CD8-positive, alpha-beta memory T cell (primary cell): Measurements from ENCODE around the gene MLLT3. TPM values are rescaled to one million over a fixed set of nuclear protein-coding genes. Genes with fewer than 3 reads are reported as not detected.

Experiments used
- CTCF ChIA-PET: fragments of 350-600 bp; sonication (Branson Sonifier 250); formaldehyde crosslinking; loops from one replicate; lab custom pipeline; 2021; ENCODE audit warnings: antibody characterized with exemption; lab: Charles Lee
- POLR2A ChIA-PET: fragments of 350-600 bp; sonication (Branson Sonifier 250); formaldehyde crosslinking; loops from one replicate; lab custom pipeline; 2021; ENCODE audit warnings: antibody characterized with exemption; lab: Charles Lee
- DNase-seq, 5 donors: peaks; one replicate each; pipeline versions ENCODE4 v3.0.0 to v3.0.0-alpha.2; 2020 to 2022; ENCODE audit warnings: mixed read lengths in 1 of 5
- H3K27ac ChIP-seq: one replicate; pipeline ENCODE4 v1.7.0; 2013; ENCODE audit warnings: low read depth, mild to moderate bottlenecking, low read length, moderate library complexity
- H3K27me3 ChIP-seq: 2 replicates; pipeline ENCODE4 v1.7.0; 2013; ENCODE audit warnings: low read length, mild to moderate bottlenecking; ENCODE audit not compliant: insufficient read depth, poor library complexity, severe bottlenecking
- H3K36me3 ChIP-seq: 2 replicates; pipeline ENCODE4 v1.7.0; 2013; ENCODE audit warnings: mild to moderate bottlenecking, low read length, moderate library complexity; ENCODE audit not compliant: insufficient read depth
- H3K4me1 ChIP-seq: 2 replicates; pipeline ENCODE4 v1.7.0; 2013; ENCODE audit warnings: mild to moderate bottlenecking, low read length, moderate library complexity; ENCODE audit not compliant: insufficient read depth
- H3K4me3 ChIP-seq: 2 replicates; pipeline ENCODE4 v1.7.0; 2013; ENCODE audit warnings: mild to moderate bottlenecking, low read length
- H3K9me3 ChIP-seq: 2 replicates; pipeline ENCODE4 v1.7.0; 2013; ENCODE audit warnings: mild to moderate bottlenecking, low read length
- H3K27ac Mint-ChIP-seq, 8 donors: one replicate each; pipeline ENCODE4 v1.8.0; 2020 to 2021; ENCODE audit warnings: mixed read lengths in 8 of 8, mild to moderate bottlenecking in 6 of 8, inconsistent platforms in 3 of 8, moderate library complexity in 3 of 8
- H3K27me3 Mint-ChIP-seq, 2 donors: one replicate each; pipeline ENCODE4 v1.8.0; 2020 to 2021; ENCODE audit warnings: mixed read lengths in 2 of 2, mild to moderate bottlenecking in 1 of 2, moderate library complexity in 1 of 2
- H3K36me3 Mint-ChIP-seq, 3 donors: one replicate each; pipeline ENCODE4 v1.8.0; 2020 to 2021; ENCODE audit warnings: mixed read lengths in 3 of 3, inconsistent platforms in 1 of 3, mild to moderate bottlenecking in 1 of 3
- H3K4me1 Mint-ChIP-seq, 3 donors: one replicate each; pipeline ENCODE4 v1.8.0; 2020 to 2021; ENCODE audit warnings: mixed read lengths in 3 of 3, inconsistent platforms in 1 of 3, mild to moderate bottlenecking in 1 of 3
- H3K4me3 Mint-ChIP-seq, 7 donors: one replicate each; pipeline ENCODE4 v1.8.0; 2020 to 2021; ENCODE audit warnings: mixed read lengths in 7 of 7, mild to moderate bottlenecking in 6 of 7, moderate library complexity in 4 of 7, inconsistent platforms in 2 of 7
- H3K9me3 Mint-ChIP-seq, 5 donors: one replicate each; pipeline ENCODE4 v1.8.0; 2020 to 2022; ENCODE audit warnings: mixed read lengths in 5 of 5, mild to moderate bottlenecking in 3 of 5, moderate library complexity in 2 of 5, inconsistent platforms in 1 of 5
- polyA plus RNA-seq: library from polyadenylated mRNA; unstranded; fragments of 300-500 nt; fragmentation: Illumina TruSeq; gene quantifications from one replicate; pipeline ENCODE4 v1.2.3, GENCODE V29; 2021
- total RNA-seq, 2 experiments: library from RNA; stranded (reverse); gene quantifications; one replicate each; pipeline ENCODE4 v1.2.3, GENCODE V29; 2021

The MLLT3 gene
- total and polyA plus RNA-seq, 3 experiments from 2014 or later, result 24.6 to 37.0 (median 36.8) TPM

- DNase-seq, result no peak
- no peaks in the 10 kb centered on the region for H3K9me3 ChIP-seq
- no peak overlapping the region for H3K4me3 Mint-ChIP-seq
- H3K27ac Mint-ChIP-seq, result no peak overlapping the region
- H3K27me3 Mint-ChIP-seq, result no peaks in the 10 kb centered on the region
- H3K9me3 Mint-ChIP-seq, result no peaks in the 10 kb centered on the region
- peaks cover 6 to 33% (median 17%) of the 10 kb centered on the region in 3 donors for H3K36me3 Mint-ChIP-seq
- no peak overlapping the region for H3K27ac ChIP-seq
- ChIA-PET POLR2A (no interaction called here), CTCF (no interaction called here)
- no peak overlapping the region for H3K4me3 ChIP-seq
- H3K4me1 Mint-ChIP-seq, result peaks cover 26 to 63% (median 63%) of the 10 kb centered on the region in 3 donors
- H3K4me1 ChIP-seq, result peaks cover 26% of the 10 kb centered on the region
- no peaks in the 10 kb centered on the region for H3K27me3 ChIP-seq
- no peaks in the 10 kb centered on the region for H3K36me3 ChIP-seq
Observed at GRCh38 chr9:20405078-20405477, 217.2 kb downstream of the MLLT3 start.

GRCh38 chr9:20404192-20404813 is 218.0 kb downstream of the MLLT3 start:
- Mint-ChIP-seq H3K36me3 (peaks cover 6 to 32% (median 19%) of the 10 kb centered on the region in 3 donors), H3K27me3 (no peaks in the 10 kb centered on the region), H3K9me3 (no peaks in the 10 kb centered on the region), H3K4me3 (no peak overlapping the region), H3K4me1 (peaks cover 25 to 67% (median 66%) of the 10 kb centered on the region in 3 donors), H3K27ac (peak overlapping the region in 1 of 8 donors; percentile 75)
- Histone ChIP-seq H3K27ac (no peak overlapping the region), H3K36me3 (no peaks in the 10 kb centered on the region), H3K4me1 (peaks cover 31% of the 10 kb centered on the region), H3K4me3 (no peak overlapping the region), H3K27me3 (no peaks in the 10 kb centered on the region), H3K9me3 (no peaks in the 10 kb centered on the region)
- POLR2A ChIA-PET, result no interaction called here
- CTCF ChIA-PET, result no interaction called here
- no peak for DNase-seq

GRCh38 chr9:20403346-20403745 is 219.0 kb downstream of the MLLT3 start:
- POLR2A ChIA-PET, result no interaction called here
- Mint-ChIP-seq H3K9me3 (no peaks in the 10 kb centered on the region), H3K27me3 (no peaks in the 10 kb centered on the region), H3K4me1 (peaks cover 20 to 67% (median 66%) of the 10 kb centered on the region in 3 donors), H3K36me3 (peaks cover 6 to 29% (median 16%) of the 10 kb centered on the region in 3 donors), H3K4me3 (peak overlapping the region in 1 of 7 donors; percentile 33), H3K27ac (peak overlapping the region in 2 of 8 donors; percentile 16 to 18)
- CTCF ChIA-PET, result no interaction called here
- Histone ChIP-seq H3K9me3 (no peaks in the 10 kb centered on the region), H3K36me3 (no peaks in the 10 kb centered on the region), H3K4me1 (peaks cover 30% of the 10 kb centered on the region), H3K27ac (no peak overlapping the region), H3K27me3 (no peaks in the 10 kb centered on the region), H3K4me3 (no peak overlapping the region)
- DNase-seq, result peak in 1 of 5 donors; percentile 0

- DNase-seq, result no peak
- peaks cover 6 to 26% (median 14%) of the 10 kb centered on the region in 3 donors for H3K36me3 Mint-ChIP-seq
- Histone ChIP-seq H3K4me3 (no peak overlapping the region), H3K27ac (no peak overlapping the region), H3K36me3 (no peaks in the 10 kb centered on the region), H3K27me3 (no peaks in the 10 kb centered on the region), H3K9me3 (no peaks in the 10 kb centered on the region), H3K4me1 (peaks cover 34% of the 10 kb centered on the region)
- POLR2A ChIA-PET, result no interaction called here
- H3K4me3 Mint-ChIP-seq, result peak overlapping the region in 1 of 7 donors; percentile 48
- no peaks in the 10 kb centered on the region for H3K9me3 Mint-ChIP-seq
- peak overlapping the region in 3 of 8 donors; percentile 16 to 68 (median 64) for H3K27ac Mint-ChIP-seq
- peaks cover 19 to 66% (median 60%) of the 10 kb centered on the region in 3 donors for H3K4me1 Mint-ChIP-seq
- H3K27me3 Mint-ChIP-seq, result no peaks in the 10 kb centered on the region
- CTCF ChIA-PET, result no interaction called here
Observed at GRCh38 chr9:20402273-20402875, 219.9 kb downstream of the MLLT3 start.

GRCh38 chr9:20398536-20399338 is 223.6 kb downstream of the MLLT3 start:
- Histone ChIP-seq H3K27ac (no peak overlapping the region), H3K27me3 (no peaks in the 10 kb centered on the region), H3K36me3 (no peaks in the 10 kb centered on the region), H3K4me1 (peaks cover 59% of the 10 kb centered on the region), H3K4me3 (no peak overlapping the region), H3K9me3 (no peaks in the 10 kb centered on the region)
- H3K27ac Mint-ChIP-seq, result peak overlapping the region in 2 of 8 donors; percentile 19 to 69
- H3K9me3 Mint-ChIP-seq, result no peaks in the 10 kb centered on the region
- peak in 1 of 5 donors; percentile 7 for DNase-seq
- peak overlapping the region in 1 of 7 donors; percentile 44 for H3K4me3 Mint-ChIP-seq
- H3K36me3 Mint-ChIP-seq, result peaks cover 6 to 21% (median 19%) of the 10 kb centered on the region in 3 donors
- ChIA-PET CTCF (no interaction called here), POLR2A (no interaction called here)
- H3K27me3 Mint-ChIP-seq, result no peaks in the 10 kb centered on the region
- H3K4me1 Mint-ChIP-seq, result peaks cover 32 to 77% (median 71%) of the 10 kb centered on the region in 3 donors

GRCh38 chr9:20397348-20397747 is 225.0 kb downstream of the MLLT3 start:
- CTCF ChIA-PET, result no interaction called here
- no peaks in the 10 kb centered on the region for H3K36me3 ChIP-seq
- no peak overlapping the region for H3K4me3 ChIP-seq
- DNase-seq, result no peak
- no peak overlapping the region for H3K4me3 Mint-ChIP-seq
- H3K4me1 ChIP-seq, result peaks cover 52% of the 10 kb centered on the region
- POLR2A ChIA-PET, result no interaction called here
- peaks cover 6 to 19% (median 17%) of the 10 kb centered on the region in 3 donors for H3K36me3 Mint-ChIP-seq
- H3K9me3 ChIP-seq, result no peaks in the 10 kb centered on the region
- no peak overlapping the region for H3K27ac Mint-ChIP-seq
- H3K27me3 Mint-ChIP-seq, result no peaks in the 10 kb centered on the region
- peaks cover 27 to 63% (median 57%) of the 10 kb centered on the region in 3 donors for H3K4me1 Mint-ChIP-seq
- no peak overlapping the region for H3K27ac ChIP-seq
- no peaks in the 10 kb centered on the region for H3K9me3 Mint-ChIP-seq
- H3K27me3 ChIP-seq, result no peaks in the 10 kb centered on the region

- Mint-ChIP-seq H3K9me3 (no peaks in the 10 kb centered on the region), H3K27me3 (no peaks in the 10 kb centered on the region), H3K27ac (no peak overlapping the region), H3K4me1 (peaks cover 21 to 56% (median 50%) of the 10 kb centered on the region in 3 donors), H3K4me3 (no peak overlapping the region), H3K36me3 (peaks cover 0 to 13% (median 12%) of the 10 kb centered on the region in 3 donors)
- H3K9me3 ChIP-seq, result no peaks in the 10 kb centered on the region
- no peak overlapping the region for H3K4me3 ChIP-seq
- H3K27ac ChIP-seq, result no peak overlapping the region
- H3K36me3 ChIP-seq, result no peaks in the 10 kb centered on the region
- H3K4me1 ChIP-seq, result peaks cover 52% of the 10 kb centered on the region
- DNase-seq, result no peak
- H3K27me3 ChIP-seq, result no peaks in the 10 kb centered on the region
- CTCF ChIA-PET, result no interaction called here
- POLR2A ChIA-PET, result no interaction called here
Observed at GRCh38 chr9:20396509-20396908, 225.8 kb downstream of the MLLT3 start.

GRCh38 chr9:20395651-20396050 is 226.6 kb downstream of the MLLT3 start:
- Mint-ChIP-seq H3K4me3 (no peak overlapping the region), H3K4me1 (peaks cover 21 to 53% (median 47%) of the 10 kb centered on the region in 3 donors), H3K36me3 (peaks cover 0 to 11% (median 10%) of the 10 kb centered on the region in 3 donors), H3K27ac (peak overlapping the region in 1 of 8 donors; percentile 17), H3K9me3 (no peaks in the 10 kb centered on the region), H3K27me3 (no peaks in the 10 kb centered on the region)
- peaks cover 52% of the 10 kb centered on the region for H3K4me1 ChIP-seq
- H3K9me3 ChIP-seq, result no peaks in the 10 kb centered on the region
- ChIA-PET POLR2A (no interaction called here), CTCF (no interaction called here)
- DNase-seq, result no peak
- H3K4me3 ChIP-seq, result no peak overlapping the region
- no peak overlapping the region for H3K27ac ChIP-seq
- H3K27me3 ChIP-seq, result no peaks in the 10 kb centered on the region
- no peaks in the 10 kb centered on the region for H3K36me3 ChIP-seq
